Measurements from ENCODE around the gene CACNA1E.
"Not testable (repeated sequence)": the region's sequence is repeated elsewhere in the genome, so short reads cannot be mapped to it uniquely, and the experiment has no call there.

CACNA1E gene

DNA sequence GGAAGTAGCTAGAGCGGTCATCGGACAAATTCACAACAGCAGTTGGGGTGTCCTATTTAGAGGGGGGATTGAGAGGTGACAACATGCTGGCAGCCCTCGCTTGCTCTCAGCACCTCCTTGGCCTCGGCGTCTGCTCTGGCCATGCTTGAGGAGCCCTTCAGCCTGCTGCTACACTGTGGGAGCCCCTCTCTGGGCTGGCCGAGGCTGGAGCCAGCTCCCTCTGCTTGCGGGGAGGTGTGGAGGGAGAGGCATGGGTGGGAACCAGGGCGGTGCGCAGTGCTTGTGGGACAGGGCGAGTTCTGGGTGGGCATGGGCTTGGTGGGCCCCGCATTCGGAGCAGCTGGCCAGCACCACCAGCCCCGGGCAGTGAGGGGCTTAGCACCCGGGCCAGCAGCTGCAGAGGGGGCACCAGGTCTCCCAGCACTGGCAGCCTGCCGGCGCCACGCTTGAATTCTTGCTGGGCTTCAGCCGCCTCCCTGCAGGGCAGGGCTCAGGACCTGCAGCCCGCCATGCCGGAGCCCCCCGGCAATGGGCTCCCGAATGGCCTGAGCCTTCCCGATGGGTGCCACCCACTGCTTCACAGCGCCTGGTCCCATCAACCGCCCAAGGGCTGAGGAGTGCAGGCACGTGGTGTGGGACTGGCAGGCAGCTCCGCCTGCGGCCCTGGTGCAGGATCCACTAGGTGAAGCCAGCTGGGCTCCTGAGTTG lies 349.0 kb downstream of the CACNA1E start:
- DNase-seq = not testable (repeated sequence)

DNA sequence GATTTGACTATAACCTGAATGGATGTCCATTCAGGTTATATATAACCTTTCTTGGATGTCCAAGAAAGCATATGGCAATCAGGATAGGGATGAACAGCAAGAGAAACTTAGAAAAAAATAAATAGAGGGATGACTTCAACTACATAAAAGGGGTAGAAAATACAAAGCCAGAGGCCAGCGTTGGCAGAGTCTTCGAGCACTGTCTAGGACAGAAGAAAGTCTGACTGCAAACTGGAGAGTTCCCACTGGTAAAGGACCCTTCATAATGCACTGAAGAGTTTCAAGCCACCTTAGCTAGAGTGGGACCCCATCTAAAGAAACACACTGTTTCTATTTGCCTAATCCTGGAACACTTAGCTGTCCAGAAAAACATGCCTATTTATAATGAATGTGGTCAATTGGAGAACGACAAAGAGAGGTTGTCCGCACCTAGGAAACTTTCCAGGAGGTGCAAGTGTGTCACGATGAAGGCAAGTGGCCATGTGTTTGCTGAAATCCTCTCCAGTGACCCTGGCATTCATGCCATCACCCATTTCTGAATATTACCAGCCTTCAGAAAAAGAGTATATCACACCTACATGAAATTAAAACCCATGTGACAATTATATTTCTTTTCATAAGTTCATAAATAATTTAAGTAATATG lies 362.8 kb downstream of the CACNA1E start:
- DNase-seq = no peak

DNA sequence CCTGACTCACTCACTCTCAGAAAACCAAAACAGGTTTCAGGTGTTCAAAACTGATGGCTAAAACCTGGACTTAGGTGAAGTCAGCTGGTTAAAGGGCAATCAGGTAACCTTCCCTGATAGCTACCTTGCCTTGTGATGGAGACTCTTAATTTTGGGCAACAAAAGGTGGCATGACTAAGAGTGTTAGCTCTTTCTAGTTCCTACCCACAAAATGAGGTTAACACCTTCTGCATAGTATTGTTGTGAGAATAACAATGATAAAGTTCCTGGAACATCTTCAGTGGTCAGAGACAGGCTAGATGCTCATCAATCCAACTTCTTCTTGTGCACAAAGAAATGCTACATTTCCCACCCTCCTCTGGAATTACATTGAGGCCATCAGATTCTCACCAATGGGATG lies 363.4 kb downstream of the CACNA1E start:
- DNase-seq = no peak

DNA sequence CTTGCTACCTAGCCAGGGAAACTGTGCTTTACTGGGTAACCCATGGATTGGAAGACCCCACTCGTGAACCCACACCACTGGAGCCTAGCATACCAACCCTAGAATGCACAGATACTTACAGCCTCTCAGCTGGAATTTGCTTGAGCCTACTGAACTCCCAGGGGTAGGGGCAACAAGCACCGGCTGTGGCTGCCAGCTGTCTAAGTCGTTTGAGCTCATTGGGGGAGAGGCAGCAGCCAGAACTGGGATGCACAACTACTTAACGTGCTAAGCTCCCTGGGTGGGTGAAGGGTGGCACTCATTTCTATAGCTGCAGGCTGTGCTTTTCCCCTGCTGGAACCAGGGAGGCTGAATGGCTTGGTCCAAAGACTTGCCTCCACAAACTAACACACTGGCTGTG lies 365.8 kb downstream of the CACNA1E start:
- DNase-seq = no peak

- DNase-seq = not testable (repeated sequence)
These were observed 370.9 kb downstream of the CACNA1E start for GRCh38 chr1:181854212-181854611.

DNA sequence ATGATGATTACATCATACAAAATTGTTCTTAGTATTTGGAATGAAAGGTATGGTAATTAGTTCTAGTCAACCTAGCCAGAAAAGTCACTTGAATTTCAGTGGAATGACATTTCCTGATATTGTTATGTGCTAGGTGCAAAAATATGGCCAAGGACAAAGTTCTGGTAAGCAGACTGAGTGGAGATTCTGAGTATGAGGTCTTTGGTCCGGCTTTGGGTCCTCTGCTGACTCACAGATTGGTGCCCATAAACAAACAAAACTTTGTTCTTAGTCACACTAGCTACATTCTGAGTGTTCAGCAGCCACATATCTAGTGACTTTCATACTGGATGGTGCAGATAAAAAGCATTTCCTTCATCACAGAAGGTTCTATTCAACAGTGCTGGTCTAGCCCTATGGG lies 372.1 kb downstream of the CACNA1E start:
- DNase-seq = no peak

Measured in NCI-H1105 treated with DMSO at 0.1 percent for 48 hours (cell line).